Kidney (tissue), 14 donors: ENCODE measurements around the gene IER3. TPM values are rescaled to one million over a fixed set of nuclear protein-coding genes. Genes with fewer than 3 reads are reported as not detected.
A peak's percentile ranks its signal among the peaks of the same experiment; 100 is the strongest.

Experiments
- DNase-seq, 5 donors: peaks; one replicate each; pipeline ENCODE4 v3.0.0-alpha.2; 2013 to 2020
- FAIRE-seq: peaks from 2 replicates; lab custom pipeline; 2012; peaks lifted over from hg19 to GRCh38; lab: Jason Lieb, UNC
- H3K27ac ChIP-seq, 2 donors: one replicate each; pipeline ENCODE4 v1.7.0; 2013; ENCODE audit warnings: low read depth in 2 of 2, low read length in 2 of 2, inconsistent platforms in 1 of 2
- H3K27me3 ChIP-seq: one replicate; pipeline ENCODE4 v1.7.1; 2013; ENCODE audit warnings: low read length, inconsistent platforms; ENCODE audit not compliant: control insufficient read depth, insufficient read depth
- H3K36me3 ChIP-seq, 3 donors: one replicate each; pipeline versions ENCODE4 v1.7.0 to v1.7.1; 2013; ENCODE audit warnings: low read length in 3 of 3, control low read depth in 1 of 3, inconsistent platforms in 1 of 3; ENCODE audit not compliant: insufficient read depth in 3 of 3, control insufficient read depth in 2 of 3
- H3K4me1 ChIP-seq, 3 donors: one replicate each; pipeline versions ENCODE4 v1.7.0 to v1.7.1; 2013; ENCODE audit warnings: low read length in 3 of 3, inconsistent platforms in 1 of 3, low read depth in 1 of 3; ENCODE audit not compliant: control insufficient read depth in 2 of 3, insufficient read depth in 2 of 3
- H3K4me3 ChIP-seq, 3 donors: one replicate each; pipeline versions ENCODE4 v1.7.0 to v1.8.1; 2013; ENCODE audit warnings: low read length in 3 of 3, control low read depth in 1 of 3, inconsistent platforms in 1 of 3
- H3K9ac ChIP-seq, 3 donors: one replicate each; pipeline versions ENCODE4 v1.7.0 to v1.7.1; 2013; ENCODE audit warnings: low read length in 3 of 3, control low read depth in 1 of 3, inconsistent platforms in 1 of 3
- H3K9me3 ChIP-seq, 3 donors: one replicate each; pipeline versions ENCODE4 v1.7.0 to v1.7.1; 2013; ENCODE audit warnings: low read length in 3 of 3, control low read depth in 1 of 3, inconsistent platforms in 1 of 3; ENCODE audit not compliant: control insufficient read depth in 2 of 3, insufficient read depth in 1 of 3
- CTCF ChIP-seq: IDR thresholded peaks from 3 replicates; pipeline ENCODE4 v1.5.1; 2012; ENCODE audit warnings: mild to moderate bottlenecking, moderate library complexity, borderline replicate concordance; ENCODE audit not compliant: insufficient read depth; ENCODE audit errors: extremely low read depth
- intact Hi-C: fragments of 100-400 bp; cut with DNase I; formaldehyde crosslinking; loops from one replicate; pipeline ENCODE4 v1.11.1; 2022
- polyA plus RNA-seq: library from polyadenylated mRNA; stranded (reverse); fragments of 350-450 nt; fragmentation: Illumina TruSeq; extraction: RNeasy Lipid Tissue Mini Kit (QIAGEN cat#74804); gene quantifications from one replicate; pipeline ENCODE4 v1.2.3, GENCODE V29; 2014; ENCODE audit warnings: low read depth, low replicate concordance; ENCODE audit not compliant: insufficient read depth
- total RNA-seq: library from RNA; stranded (reverse); fragmentation: NEBNext Ultra II Directional; extraction: Animal tissue kit (Norgen Biotek cat#: 25700); gene quantifications from one replicate; pipeline ENCODE4 v1.2.1, GENCODE V29; 2021
- donor health status: control.
- donor health status: control.
- donor health status: control.
- donor health status: control.
- donor health status: control.
- donor health status: DM: yes; HTN: yes; CAD: no.
- donor health status: Normal renal cell carcinoma (clear cell type).

IER3 gene
- total and polyA plus RNA-seq, 2 donors from 2014 or later, result 59.5 to 94.3 TPM

DNA sequence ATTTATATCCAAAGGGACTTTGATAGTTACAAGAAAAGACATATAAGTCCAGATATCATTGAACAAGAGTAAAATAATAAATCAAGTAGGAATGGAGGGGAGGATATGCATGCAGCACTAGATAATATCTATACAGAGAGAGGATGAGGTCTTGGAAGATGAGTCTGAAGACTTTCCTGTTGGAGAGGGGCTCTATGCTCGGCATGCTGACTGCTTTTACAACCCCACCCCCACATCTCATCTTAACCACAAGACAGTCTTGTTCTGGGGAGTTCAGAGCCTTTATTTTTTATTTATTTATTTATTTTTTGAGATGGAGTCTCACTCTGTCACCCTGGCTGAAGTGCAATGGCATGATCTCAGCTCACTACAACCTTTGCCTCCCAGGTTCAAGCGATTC lies 48.4 kb upstream of the IER3 start:
- TF ChIP-seq CTCF, result no peak
- DNase-seq (no peak), FAIRE-seq (no peak)
- Histone ChIP-seq H3K9me3 (no peaks in the 10 kb centered on the region), H3K27me3 (no peaks in the 10 kb centered on the region), H3K36me3 (no peaks in the 10 kb centered on the region), H3K4me3 (no peak overlapping the region), H3K9ac (no peak overlapping the region), H3K4me1 (peaks cover 0 to 16% (median 9%) of the 10 kb centered on the region in 3 donors), H3K27ac (no peak overlapping the region)
- intact Hi-C loops, result no loop called here

DNA sequence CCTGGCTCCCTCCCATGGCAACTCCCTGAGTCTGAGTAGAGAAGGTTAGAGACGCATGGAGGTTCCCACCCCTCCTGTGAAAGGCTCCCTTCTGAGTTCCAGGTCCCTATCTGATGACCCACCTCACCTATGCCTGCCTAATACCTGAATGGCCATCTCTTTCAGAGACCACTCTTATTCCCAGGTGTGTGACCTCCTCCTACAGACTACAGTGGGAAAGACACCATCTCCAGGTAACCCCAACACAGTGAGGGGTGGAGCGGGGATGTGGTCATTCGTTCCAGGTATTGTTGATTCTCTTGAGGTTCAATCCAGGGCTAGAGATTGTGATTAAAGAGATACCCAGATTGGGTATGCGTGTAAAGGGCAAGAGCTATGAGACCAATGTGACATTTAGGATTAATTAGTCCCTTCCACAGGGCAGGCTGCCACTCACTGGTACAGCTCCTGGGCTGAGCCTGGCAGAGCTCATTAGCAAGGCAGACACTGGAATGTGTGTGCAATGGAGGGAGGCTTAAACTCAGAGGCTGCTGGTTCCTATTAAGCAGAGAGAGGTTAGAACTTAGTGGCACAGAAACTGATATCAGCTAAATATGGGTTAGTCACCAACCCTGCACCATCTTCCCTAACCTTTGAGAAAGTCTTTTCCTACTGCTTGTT lies 46.5 kb upstream of the IER3 start:
- no peak overlapping the region for H3K4me3 ChIP-seq
- H3K9me3 ChIP-seq, result no peaks in the 10 kb centered on the region
- no peak overlapping the region for H3K9ac ChIP-seq
- DNase-seq (no peak), FAIRE-seq (no peak)
- H3K36me3 ChIP-seq, result no peaks in the 10 kb centered on the region
- no peak for TF ChIP-seq CTCF
- H3K27me3 ChIP-seq, result no peaks in the 10 kb centered on the region
- H3K27ac ChIP-seq, result peak overlapping the region in 1 of 2 donors; percentile 75
- peaks cover 0 to 16% (median 9%) of the 10 kb centered on the region in 3 donors for H3K4me1 ChIP-seq
- intact Hi-C loops, result no loop called here

- FAIRE-seq (no peak), DNase-seq (no peak)
- H3K27me3 ChIP-seq, result no peaks in the 10 kb centered on the region
- intact Hi-C loops, result no loop called here
- H3K9ac ChIP-seq, result no peak overlapping the region
- no peak overlapping the region for H3K4me3 ChIP-seq
- no peak for TF ChIP-seq CTCF
- no peaks in the 10 kb centered on the region for H3K9me3 ChIP-seq
- no peaks in the 10 kb centered on the region for H3K36me3 ChIP-seq
- H3K4me1 ChIP-seq, result peaks cover 0 to 16% (median 9%) of the 10 kb centered on the region in 3 donors
- no peak overlapping the region for H3K27ac ChIP-seq
Observed at GRCh38 chr6:30789606-30790005, 45.3 kb upstream of the IER3 start.
